Karpas-422 (cell line): ENCODE data around the gene MANSC1. TPM values are rescaled to one million over a fixed set of nuclear protein-coding genes. Genes with fewer than 3 reads are reported as not detected.

Experiments
- small RNA-seq: library from RNA; depleted of rRNA; stranded (forward); fragments of <200 nt; gene quantifications from one replicate; pipeline ENCODE3, GENCODE V24; 2014
- total RNA-seq: library from RNA; depleted of rRNA; stranded (reverse); fragments of >200 nt; shearing (Covaris generic); gene quantifications from 2 replicates; pipeline ENCODE4 v1.2.3, GENCODE V29; 2014; ENCODE audit warnings: low replicate concordance; rRNA removed

Gene MANSC1
- total RNA-seq, 1 experiment from 2014 or later = not detected

Small RNA genes within 50 kb of the gene (small RNA-seq; reads per million reads assigned to genes)
- gene RNU6-318P = not detected

Other genes with a start within 250 kb of the MANSC1 start
- 6.7 and 12.5 TPM in 2 replicates for gene LRP6, start 83.2 kb downstream of the MANSC1 start, total RNA-seq
- gene BORCS5, start 6.8 kb upstream of the MANSC1 start, total RNA-seq = 6.4 and 10.0 TPM in 2 replicates
- gene DUSP16, start 212.6 kb upstream of the MANSC1 start, total RNA-seq = 0.25 and 1.8 TPM in 2 replicates